K562 (cell line): ENCODE data around the gene ARMC2. TPM values are rescaled to one million over a fixed set of nuclear protein-coding genes. Genes with fewer than 3 reads are reported as not detected.
A peak's percentile ranks its signal among the peaks of the same experiment; 100 is the strongest.

Experiments
- ATAC-seq: fragments of 200-7000 bp; cut with Tn5 transposase; 3 replicates; pipeline ENCODE4 v1.9.1; 2020; ENCODE audit warnings: moderate library complexity
- BruUV-seq: library from RNA; stranded (reverse); fragments of 400-500 nt; replicated peaks from 2 replicates; lab custom pipeline; 2021; lab: Mats Ljungman, UMichigan
- CTCF ChIA-PET: fragments of 300-600 bp; formaldehyde crosslinking; extraction: SDS; loops from one replicate; lab custom pipeline; 2021; ENCODE audit warnings: low intra/inter-chr PET ratio; lab: Yijun Ruan, JAX
- POLR2A ChIA-PET: fragments of 300-600, 350-650 bp; sonication (Branson Sonifier 250); formaldehyde crosslinking; extraction: SDS; loops from one replicate; lab custom pipeline; 2021; ENCODE audit warnings: antibody characterized with exemption, inconsistent platforms; lab: Yijun Ruan, JAX
- DNase-seq, 4 experiments: peaks; one replicate each; pipeline versions ENCODE4 v3.0.0 to v3.0.0-alpha.2; 2011 to 2018; ENCODE audit warnings: low spot score in 3 of 4, mixed read lengths in 3 of 4; ENCODE audit errors: extremely low read depth in 1 of 4
- FAIRE-seq: peaks from 2 replicates; lab custom pipeline; 2011; peaks lifted over from hg19 to GRCh38; lab: Jason Lieb, UNC
- H2AFZ ChIP-seq: 2 replicates; pipeline ENCODE4 v1.6.0; 2011; ENCODE audit warnings: low read depth, low read length, control low read depth, inconsistent platforms
- H3K27ac ChIP-seq: fragments of 200-600 bp; 3 replicates; pipeline ENCODE4 v1.8.0; 2011; ENCODE audit warnings: low read depth, mild to moderate bottlenecking, control low read depth, inconsistent platforms, low read length, moderate library complexity, mixed read lengths; ENCODE audit errors: extremely low read depth
- H3K27me3 ChIP-seq, 2 experiments: fragments of 300-600 bp in 1 of 2; 2 replicates in 1 of 2; 3 replicates in 1 of 2; pipeline versions ENCODE4 v1.6.0 to v1.8.0; 2011; ENCODE audit warnings: inconsistent platforms in 2 of 2, low read length in 2 of 2, mild to moderate bottlenecking in 1 of 2, mixed read lengths in 1 of 2, moderate library complexity in 1 of 2; ENCODE audit not compliant: control insufficient read depth in 2 of 2, insufficient read depth in 2 of 2
- H3K36me3 ChIP-seq: fragments of 300-600 bp; 3 replicates; pipeline ENCODE4 v1.8.0; 2011; ENCODE audit warnings: mild to moderate bottlenecking, low read length, inconsistent platforms; ENCODE audit not compliant: control insufficient read depth, insufficient read depth
- H3K4me1 ChIP-seq, 2 experiments: fragments of 200-600 bp in 1 of 2; replicated peaks in 1 of 2; 2 replicates in 1 of 2; 3 replicates in 1 of 2; pipeline versions ENCODE4 v1.5.1 to v1.8.0; 2011; ENCODE audit warnings: inconsistent platforms in 2 of 2, low read length in 2 of 2, mild to moderate bottlenecking in 1 of 2, mixed read lengths in 1 of 2, moderate library complexity in 1 of 2; ENCODE audit not compliant: control insufficient read depth in 2 of 2, insufficient read depth in 2 of 2
- H3K4me2 ChIP-seq: 2 replicates; pipeline ENCODE4 v1.6.1; 2011; ENCODE audit warnings: low read length, control low read depth, inconsistent platforms, mixed read lengths; ENCODE audit not compliant: insufficient read depth
- H3K4me3 ChIP-seq: fragments of 200-600 bp; sonication (generic), shearing (Covaris generic); 2 replicates; pipeline ENCODE4 v1.5.1; 2016; ENCODE audit warnings: control low read depth, inconsistent platforms
- H3K79me2 ChIP-seq: fragments of 200-600 bp; 3 replicates; pipeline ENCODE4 v1.8.0; 2011; ENCODE audit warnings: low read length, inconsistent platforms; ENCODE audit not compliant: control insufficient read depth, insufficient read depth
- H3K9ac ChIP-seq, 2 experiments: 2 replicates each; pipeline versions ENCODE4 v1.6.0 to v1.6.1; 2011; ENCODE audit warnings: low read depth in 2 of 2, low read length in 2 of 2, control low read depth in 1 of 2, inconsistent platforms in 1 of 2, mild to moderate bottlenecking in 1 of 2, mixed read lengths in 1 of 2; ENCODE audit not compliant: insufficient read depth in 1 of 2
- H3K9me1 ChIP-seq: one replicate; pipeline ENCODE4 v1.6.0; 2011; ENCODE audit warnings: inconsistent platforms, mild to moderate bottlenecking, low read length, moderate library complexity; ENCODE audit not compliant: control insufficient read depth, insufficient read depth
- H3K9me3 ChIP-seq: replicated peaks from 2 replicates; pipeline ENCODE4 v1.5.1; 2011; ENCODE audit warnings: low read depth, low read length, inconsistent platforms; ENCODE audit not compliant: control insufficient read depth, insufficient read depth
- H4K20me1 ChIP-seq: replicated peaks from 2 replicates; pipeline ENCODE4 v1.6.1; 2011; ENCODE audit warnings: low read length, inconsistent platforms, mixed read lengths; ENCODE audit not compliant: control insufficient read depth, insufficient read depth
- C11orf30 ChIP-seq: fragments of 450-650 bp; IDR thresholded peaks from 2 replicates; pipeline ENCODE4 v1.6.1; 2016; ENCODE audit warnings: low read depth, mild to moderate bottlenecking
- HMGN3 ChIP-seq: IDR thresholded peaks from 2 replicates; pipeline ENCODE4 v1.6.1; 2011; ENCODE audit warnings: borderline replicate concordance, low read depth, mild to moderate bottlenecking, mixed read lengths, low read length; ENCODE audit not compliant: insufficient read length; ENCODE audit errors: extremely low read depth
- JUNB ChIP-seq: fragments of 450-650 bp; formaldehyde crosslinking; conservative IDR thresholded peaks from 2 replicates; pipeline ENCODE4 v1.4.0; 2020; ENCODE audit warnings: mild to moderate bottlenecking
- KDM1A ChIP-seq, 2 experiments: fragments of 450-650 bp; IDR thresholded peaks; 2 replicates each; pipeline ENCODE4 v1.6.1; 2016; ENCODE audit warnings: mild to moderate bottlenecking in 2 of 2
- MAFF ChIP-seq: IDR thresholded peaks from 2 replicates; pipeline ENCODE4 v1.6.1; 2012; ENCODE audit warnings: low read length, improper control_type of control experiment
- MBD2 ChIP-seq: sonication (generic); IDR thresholded peaks from 2 replicates; pipeline ENCODE4 v1.6.1; 2016; ENCODE audit warnings: low read depth, borderline replicate concordance
- RCOR1 ChIP-seq, 2 experiments: IDR thresholded peaks; 2 replicates each; pipeline ENCODE4 v1.6.1; 2012; ENCODE audit warnings: low read depth in 2 of 2, low read length in 2 of 2, borderline replicate concordance in 1 of 2, improper control_type of control experiment in 1 of 2
- ZFPM2 ChIP-seq: fragments of 250-450 bp; sonication (Bioruptor Pico); IDR thresholded peaks from 2 replicates; pipeline ENCODE4 v1.5.1; 2022; ENCODE audit warnings: mild to moderate bottlenecking
- ZNF316 ChIP-seq: fragments of 450-650 bp; IDR thresholded peaks from 2 replicates; pipeline ENCODE4 v1.6.1; 2016
- WGBS: fragments of 100-300 bp; shearing (Covaris generic); methylation state at CpG from one replicate; pipeline ENCODE4 v1.1.6; 2016; ENCODE audit warnings: low coverage, mixed read lengths; ENCODE audit not compliant: insufficient coverage; ENCODE audit errors: missing lambda C conversion rate; 5-methylcytosine and 5-hydroxymethylcytosine counted together
- in situ Hi-C: fragments of 300-500 bp; cut with MboI; formaldehyde crosslinking; loops from 4 replicates; pipeline ENCODE4 v1.15.0; 2018; ENCODE audit warnings: inconsistent platforms, mixed read lengths
- intact Hi-C: fragments of 100-400 bp; cut with micrococcal nuclease; formaldehyde crosslinking; loops from 2 replicates; pipeline ENCODE4 v1.14.2; 2022
- polyA plus RNA-seq, 8 experiments: library from polyadenylated mRNA; depleted of rRNA in 4 of 8; stranded (reverse) in 5 of 8; unstranded in 3 of 8; fragments of >200 nt; fragmentation: Nextera tagmentation in 2 of 8; fragmentation: Illumina TruSeq in 1 of 8; extraction: Ambion mirVana in 2 of 8; extraction: Trizol in 1 of 8; gene quantifications; 2 replicates each; pipeline versions ENCODE4 v1.2.1 to v1.2.3, GENCODE V29; 2011 to 2014; ENCODE audit warnings: inconsistent platforms in 1 of 8, missing spikeins in 1 of 8
- total RNA-seq, 7 experiments: library from RNA; depleted of rRNA in 6 of 7; stranded (reverse); fragments of >200 nt in 6 of 7; fragmentation: Illumina TruSeq in 2 of 7; extraction: Trizol in 2 of 7; gene quantifications; 2 replicates each; pipeline versions ENCODE4 v1.2.1 to v1.2.3, GENCODE V29; 2011 to 2021; ENCODE audit warnings: low replicate concordance in 1 of 7
- TF ChIP-seq, protein P1 (sequence below): sonication (generic); formaldehyde crosslinking; IDR thresholded peaks from 2 replicates; pipeline ENCODE4 v1.8.1; 2023; ENCODE audit warnings: mild to moderate bottlenecking, missing genetic modification reagents
- TF ChIP-seq, protein P2 (sequence below): fragments of 450-650 bp; IDR thresholded peaks from 2 replicates; pipeline ENCODE4 v1.6.1; 2014; ENCODE audit warnings: low read depth, mild to moderate bottlenecking, moderate library complexity, borderline replicate concordance
- TF ChIP-seq, protein P3 (sequence below), 2 experiments: IDR thresholded peaks in 1 of 2; conservative IDR thresholded peaks in 1 of 2; 2 replicates each; pipeline ENCODE4 v1.6.1; 2016; ENCODE audit warnings: low read depth in 2 of 2, mild to moderate bottlenecking in 1 of 2, missing compliant biosample characterization in 1 of 2, missing genetic modification characterization in 1 of 2, moderate library complexity in 1 of 2
- TF ChIP-seq, protein P4 (sequence below): fragments of 450-650 bp; conservative IDR thresholded peaks from 2 replicates; pipeline ENCODE4 v1.6.1; 2016; ENCODE audit warnings: missing genetic modification characterization, low read depth, mild to moderate bottlenecking, control low read depth, missing compliant biosample characterization
- TF ChIP-seq, protein P5 (sequence below): sonication (generic); formaldehyde crosslinking; IDR thresholded peaks from 2 replicates; pipeline ENCODE4 v1.8.0; 2022; ENCODE audit warnings: missing genetic modification reagents, mild to moderate bottlenecking, borderline replicate concordance

Gene ARMC2
- total and polyA plus RNA-seq, 9 of the 15 experiments (the other 6 are each of a cell fraction or from before 2014, with no cell fraction given) = 0.14 to 3.0 (median 0.82) TPM

DNA sequence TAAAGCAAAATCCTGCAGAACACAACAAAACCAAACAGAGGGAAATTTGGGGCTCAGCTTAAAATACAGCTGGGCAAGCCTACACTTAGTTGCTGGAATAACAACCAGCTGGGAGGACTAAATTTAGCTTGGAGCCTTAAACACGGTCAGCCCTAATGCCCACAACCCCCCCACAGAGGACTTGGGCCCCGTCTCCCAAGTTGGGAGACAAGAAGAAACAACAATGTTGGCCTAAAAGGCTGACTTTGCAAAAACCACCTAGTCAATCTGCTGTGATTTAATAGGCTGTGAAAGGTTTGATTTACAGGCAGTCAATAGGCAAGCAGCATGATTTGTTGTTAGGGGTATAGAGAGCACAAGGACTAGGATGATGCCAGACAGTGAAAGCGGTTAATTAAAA, 40.3 kb upstream of the ARMC2 start:
- BruUV-seq = no TSS peak
- 0 out of 2 replicates have a peak, but pooled peaks cover 5% of the 10 kb centered on the region for H4K20me1 ChIP-seq
- H3K9me3 ChIP-seq = no peaks in the 10 kb centered on the region
- no peak overlapping the region for H3K27ac ChIP-seq
- CTCF ChIA-PET = no interaction called here
- no peak overlapping the region for H3K4me2 ChIP-seq
- FAIRE-seq (no peak), DNase-seq (no peak), ATAC-seq (no peak)
- no peaks in the 10 kb centered on the region for H3K79me2 ChIP-seq
- no peak overlapping the region for H3K9ac ChIP-seq
- no peak overlapping the region for H3K4me3 ChIP-seq
- H3K4me1 ChIP-seq = no peaks in the 10 kb centered on the region
- peaks cover 8 to 44% of the 10 kb centered on the region in 2 experiments; a peak in 4 of 5 replicates for H3K27me3 ChIP-seq
- WGBS = 2% methylated on average over 3 of the region's 3 CpGs
- H3K9me1 ChIP-seq = no peaks in the 10 kb centered on the region
- POLR2A ChIA-PET = no interaction called here
- H2AFZ ChIP-seq = no peak overlapping the region
- in situ Hi-C loops = no loop called here
- intact Hi-C loops = no loop called here
- no peaks in the 10 kb centered on the region for H3K36me3 ChIP-seq
- TF ChIP-seq RCOR1 (IDR thresholded peaks at IDR 0.05; ENCODE audit: borderline replicate concordance in 1 of 2, low read depth in 2 of 2, low read length in 2 of 2) = 0 out of 4 replicates have a peak, but pooled peaks of 1 of the 2 experiments have one; percentile 22
- peak; percentile 88 for TF ChIP-seq ZNF316
- TF ChIP-seq, protein P1, sequence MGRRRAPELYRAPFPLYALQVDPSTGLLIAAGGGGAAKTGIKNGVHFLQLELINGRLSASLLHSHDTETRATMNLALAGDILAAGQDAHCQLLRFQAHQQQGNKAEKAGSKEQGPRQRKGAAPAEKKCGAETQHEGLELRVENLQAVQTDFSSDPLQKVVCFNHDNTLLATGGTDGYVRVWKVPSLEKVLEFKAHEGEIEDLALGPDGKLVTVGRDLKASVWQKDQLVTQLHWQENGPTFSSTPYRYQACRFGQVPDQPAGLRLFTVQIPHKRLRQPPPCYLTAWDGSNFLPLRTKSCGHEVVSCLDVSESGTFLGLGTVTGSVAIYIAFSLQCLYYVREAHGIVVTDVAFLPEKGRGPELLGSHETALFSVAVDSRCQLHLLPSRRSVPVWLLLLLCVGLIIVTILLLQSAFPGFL (CRISPR knock-in tag) = no peak
- peak in 1 of 2 experiments; percentile 52; a peak in 1 of 4 replicates for TF ChIP-seq KDM1A (IDR thresholded peaks at IDR 0.05)
- TF ChIP-seq C11orf30 = peak; percentile 85
- TF ChIP-seq, protein P2, sequence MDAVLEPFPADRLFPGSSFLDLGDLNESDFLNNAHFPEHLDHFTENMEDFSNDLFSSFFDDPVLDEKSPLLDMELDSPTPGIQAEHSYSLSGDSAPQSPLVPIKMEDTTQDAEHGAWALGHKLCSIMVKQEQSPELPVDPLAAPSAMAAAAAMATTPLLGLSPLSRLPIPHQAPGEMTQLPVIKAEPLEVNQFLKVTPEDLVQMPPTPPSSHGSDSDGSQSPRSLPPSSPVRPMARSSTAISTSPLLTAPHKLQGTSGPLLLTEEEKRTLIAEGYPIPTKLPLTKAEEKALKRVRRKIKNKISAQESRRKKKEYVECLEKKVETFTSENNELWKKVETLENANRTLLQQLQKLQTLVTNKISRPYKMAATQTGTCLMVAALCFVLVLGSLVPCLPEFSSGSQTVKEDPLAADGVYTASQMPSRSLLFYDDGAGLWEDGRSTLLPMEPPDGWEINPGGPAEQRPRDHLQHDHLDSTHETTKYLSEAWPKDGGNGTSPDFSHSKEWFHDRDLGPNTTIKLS = no peak
- TF ChIP-seq, protein P3, sequence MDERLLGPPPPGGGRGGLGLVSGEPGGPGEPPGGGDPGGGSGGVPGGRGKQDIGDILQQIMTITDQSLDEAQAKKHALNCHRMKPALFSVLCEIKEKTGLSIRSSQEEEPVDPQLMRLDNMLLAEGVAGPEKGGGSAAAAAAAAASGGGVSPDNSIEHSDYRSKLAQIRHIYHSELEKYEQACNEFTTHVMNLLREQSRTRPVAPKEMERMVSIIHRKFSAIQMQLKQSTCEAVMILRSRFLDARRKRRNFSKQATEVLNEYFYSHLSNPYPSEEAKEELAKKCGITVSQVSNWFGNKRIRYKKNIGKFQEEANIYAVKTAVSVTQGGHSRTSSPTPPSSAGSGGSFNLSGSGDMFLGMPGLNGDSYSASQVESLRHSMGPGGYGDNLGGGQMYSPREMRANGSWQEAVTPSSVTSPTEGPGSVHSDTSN (CRISPR knock-in tag; IDR thresholded peaks at IDR 0.05; ENCODE audit: low read depth) = no peak
- TF ChIP-seq, protein P3 (tag; conservative IDR thresholded peaks at IDR 0.05; ENCODE audit: low read depth) = peak; percentile 64; the same call in 1 of the 2 replicates
- TF ChIP-seq MAFF = peak; percentile 80
- TF ChIP-seq, protein P4, sequence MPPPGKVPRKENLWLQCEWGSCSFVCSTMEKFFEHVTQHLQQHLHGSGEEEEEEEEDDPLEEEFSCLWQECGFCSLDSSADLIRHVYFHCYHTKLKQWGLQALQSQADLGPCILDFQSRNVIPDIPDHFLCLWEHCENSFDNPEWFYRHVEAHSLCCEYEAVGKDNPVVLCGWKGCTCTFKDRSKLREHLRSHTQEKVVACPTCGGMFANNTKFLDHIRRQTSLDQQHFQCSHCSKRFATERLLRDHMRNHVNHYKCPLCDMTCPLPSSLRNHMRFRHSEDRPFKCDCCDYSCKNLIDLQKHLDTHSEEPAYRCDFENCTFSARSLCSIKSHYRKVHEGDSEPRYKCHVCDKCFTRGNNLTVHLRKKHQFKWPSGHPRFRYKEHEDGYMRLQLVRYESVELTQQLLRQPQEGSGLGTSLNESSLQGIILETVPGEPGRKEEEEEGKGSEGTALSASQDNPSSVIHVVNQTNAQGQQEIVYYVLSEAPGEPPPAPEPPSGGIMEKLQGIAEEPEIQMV = no peak
- TF ChIP-seq, protein P5, sequence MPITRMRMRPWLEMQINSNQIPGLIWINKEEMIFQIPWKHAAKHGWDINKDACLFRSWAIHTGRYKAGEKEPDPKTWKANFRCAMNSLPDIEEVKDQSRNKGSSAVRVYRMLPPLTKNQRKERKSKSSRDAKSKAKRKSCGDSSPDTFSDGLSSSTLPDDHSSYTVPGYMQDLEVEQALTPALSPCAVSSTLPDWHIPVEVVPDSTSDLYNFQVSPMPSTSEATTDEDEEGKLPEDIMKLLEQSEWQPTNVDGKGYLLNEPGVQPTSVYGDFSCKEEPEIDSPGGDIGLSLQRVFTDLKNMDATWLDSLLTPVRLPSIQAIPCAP (CRISPR knock-in tag) = no peak
- no peak for TF ChIP-seq HMGN3
- TF ChIP-seq JUNB (CRISPR knock-in tag) = no peak
- no peak for TF ChIP-seq ZFPM2 (CRISPR knock-in tag)
- TF ChIP-seq MBD2 = no peak
